HG02571 (cell line): ENCODE data around the gene ATP9B.
"Not testable (repeated sequence)": the region's sequence is repeated elsewhere in the genome, so short reads cannot be mapped to it uniquely, and the experiment has no call there.

ENCODE experiments used
- ATAC-seq: cut with Tn5 transposase; IDR thresholded peaks from one replicate; pipeline ENCODE4 v1.9.1; 2021; ENCODE audit warnings: mild to moderate bottlenecking, moderate library complexity; ENCODE audit not compliant: unreplicated experiment

ATP9B gene

DNA sequence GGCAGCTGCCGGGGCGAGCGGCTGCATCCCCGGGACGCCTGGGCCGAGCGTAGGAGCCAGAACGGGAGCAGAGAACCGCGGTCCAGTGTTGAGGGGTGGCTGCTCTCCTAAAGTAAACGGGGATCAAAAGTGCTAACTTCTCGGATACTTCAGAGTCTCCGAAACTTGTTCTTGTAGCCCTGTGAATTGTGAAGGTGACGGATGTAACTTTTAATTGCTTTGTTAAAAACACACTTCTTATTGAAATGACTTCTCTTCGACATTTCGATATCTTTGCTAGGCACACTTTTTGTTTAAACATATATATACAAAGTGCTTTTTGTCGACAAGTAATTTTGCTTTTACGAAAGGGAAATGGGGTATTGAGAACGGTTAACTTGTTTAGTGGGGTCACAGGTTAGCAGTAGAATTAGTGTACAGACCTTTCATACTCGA is 540 bp downstream of the ATP9B start:
- no peak for ATAC-seq

DNA sequence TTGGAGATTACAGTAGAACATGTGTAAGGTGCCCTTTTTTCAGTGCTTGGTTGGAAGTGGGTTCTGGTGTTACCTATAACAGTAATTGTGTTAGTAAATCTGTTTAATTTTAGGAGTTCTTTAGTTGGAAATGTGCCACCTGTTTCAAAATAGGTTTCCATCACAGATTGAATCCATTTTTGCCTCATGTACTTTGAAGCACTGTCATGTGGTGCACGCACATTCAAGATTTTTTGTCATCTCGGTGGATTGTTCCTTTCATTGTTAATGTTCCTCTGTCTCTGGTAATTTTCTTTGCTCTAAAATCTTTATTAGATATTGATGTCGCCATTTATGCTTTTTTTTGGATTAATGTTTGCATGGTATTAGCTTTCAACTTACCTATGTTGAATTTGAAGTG is 1.3 kb downstream of the ATP9B start:
- ATAC-seq = no peak

DNA sequence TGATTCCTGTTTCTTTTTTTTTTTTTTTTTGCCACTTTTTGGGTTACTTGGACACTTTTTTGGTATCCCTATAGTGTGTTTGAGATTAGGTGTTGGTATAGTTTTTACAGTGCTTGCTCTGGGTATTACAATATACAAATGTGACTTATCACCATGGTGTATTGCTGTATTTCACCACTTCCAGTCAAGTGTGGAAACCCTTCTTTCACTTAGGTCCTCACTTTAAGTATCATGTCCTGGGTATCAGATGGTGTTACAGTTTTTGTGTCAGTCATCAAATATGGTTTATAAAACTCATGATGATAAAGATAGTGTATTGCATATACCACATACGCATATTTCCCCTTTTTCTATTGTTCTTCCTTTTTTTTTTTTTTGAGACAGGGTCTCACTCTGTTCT is 1.8 kb downstream of the ATP9B start:
- no peak for ATAC-seq

DNA sequence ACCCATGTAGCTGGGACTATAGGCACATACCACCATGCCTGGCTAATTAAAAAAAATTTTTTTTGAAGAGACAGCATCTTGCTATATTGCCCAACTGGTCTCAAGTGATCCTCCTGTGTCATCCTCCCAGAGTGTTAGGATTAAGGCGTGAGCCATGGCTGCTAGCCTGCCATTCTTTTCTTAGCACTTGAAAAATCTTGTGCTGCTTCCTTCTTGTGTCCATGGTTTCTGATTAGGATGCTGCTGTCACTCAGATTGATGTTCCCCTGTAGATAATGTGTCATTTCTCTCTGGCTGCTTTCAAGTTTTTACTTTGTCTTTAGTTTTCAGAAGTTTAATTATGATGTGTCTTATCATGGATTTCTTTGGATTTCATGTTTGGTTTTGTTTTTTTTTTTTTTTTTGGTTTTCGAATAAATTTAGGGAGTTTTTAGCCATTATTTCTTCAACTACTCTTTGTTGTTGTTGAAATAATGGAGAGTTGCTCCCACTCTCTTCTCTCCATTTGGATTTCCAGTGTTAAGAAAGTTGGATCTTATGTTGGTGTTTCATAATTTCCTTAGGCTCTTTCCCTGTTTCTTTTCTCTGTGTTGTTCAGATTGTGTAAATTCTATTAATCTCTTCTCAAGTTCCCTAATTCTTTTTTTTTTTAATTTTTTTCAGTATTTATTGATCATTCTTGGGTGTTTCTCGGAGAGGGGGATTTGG is 2.5 kb downstream of the ATP9B start:
- ATAC-seq = no peak

DNA sequence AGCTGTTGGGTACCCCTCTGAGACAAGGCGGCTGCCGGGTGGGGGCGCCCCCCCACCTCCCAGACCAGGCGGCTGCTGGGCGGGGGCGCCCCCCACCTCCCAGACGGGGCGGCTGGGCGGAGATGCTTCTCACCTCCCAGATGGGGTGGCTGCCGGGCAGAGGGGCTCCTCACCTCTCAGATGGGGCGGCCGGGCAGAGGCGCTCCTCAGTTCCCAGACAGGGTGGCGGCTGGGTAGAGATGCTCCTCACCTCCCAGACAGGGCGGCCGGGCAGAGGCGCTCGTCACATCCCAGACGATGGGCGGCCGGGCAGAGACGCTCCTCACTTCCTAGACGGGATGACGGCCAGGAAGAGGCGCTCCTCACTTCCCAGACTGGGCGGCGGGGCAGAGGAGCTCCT is 3.5 kb downstream of the ATP9B start:
- not testable (repeated sequence) for ATAC-seq

DNA sequence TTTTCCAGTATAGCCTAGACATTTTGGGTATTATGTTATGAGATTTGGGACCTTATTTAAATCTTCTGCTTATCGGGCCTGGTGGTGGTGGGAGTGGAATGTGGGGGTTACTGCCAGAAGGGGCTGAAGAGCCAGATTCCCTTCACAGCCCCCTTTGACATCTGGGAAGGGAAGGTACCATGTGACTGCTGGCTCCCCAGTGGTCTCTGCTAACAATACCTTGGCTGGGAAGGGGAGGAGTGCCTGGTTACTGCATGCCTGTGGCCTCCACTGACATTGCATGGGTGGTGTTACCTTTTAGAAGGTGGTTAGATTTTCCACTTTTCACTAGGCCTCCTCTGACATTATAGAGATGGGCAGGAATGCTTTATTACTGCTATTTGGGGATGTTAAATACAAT is 8.0 kb downstream of the ATP9B start:
- no peak for ATAC-seq

DNA sequence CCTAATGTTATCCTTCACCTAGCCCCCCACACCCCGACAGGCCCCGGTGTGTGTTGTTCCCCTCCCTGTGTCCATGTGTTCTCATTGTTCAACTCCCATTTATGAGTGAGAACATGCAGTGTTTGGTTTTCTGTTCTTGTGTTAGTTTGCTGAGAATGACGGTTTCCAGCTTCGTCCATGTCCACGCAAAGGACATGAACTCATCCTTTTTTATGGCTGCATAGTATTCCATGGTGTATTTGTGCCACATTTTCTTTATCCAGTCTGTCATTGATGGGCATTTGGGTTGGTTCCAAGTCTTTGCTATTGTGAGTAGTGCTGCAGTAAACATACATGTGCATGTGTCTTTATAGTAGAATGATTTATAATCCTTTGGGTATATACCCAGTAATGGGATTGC is 9.6 kb downstream of the ATP9B start:
- not testable (repeated sequence) for ATAC-seq

DNA sequence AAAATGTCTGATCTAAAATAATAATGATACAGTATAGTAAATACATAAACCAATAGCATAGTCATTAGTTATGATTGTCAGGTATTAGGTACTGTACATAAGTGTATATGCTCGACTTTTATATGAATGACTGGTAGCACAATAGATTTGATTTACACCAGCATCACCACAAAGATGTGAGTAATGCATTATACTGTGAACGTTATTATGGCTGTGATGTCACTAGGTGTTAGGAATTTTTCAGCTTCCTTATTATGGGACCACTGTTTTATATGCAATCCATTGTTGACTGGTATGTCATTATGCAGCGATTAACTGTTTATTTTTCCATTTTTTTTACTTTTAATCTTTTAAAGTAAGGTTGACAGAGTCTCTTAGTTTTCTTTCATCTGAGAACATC is 23.7 kb downstream of the ATP9B start:
- no peak for ATAC-seq

DNA sequence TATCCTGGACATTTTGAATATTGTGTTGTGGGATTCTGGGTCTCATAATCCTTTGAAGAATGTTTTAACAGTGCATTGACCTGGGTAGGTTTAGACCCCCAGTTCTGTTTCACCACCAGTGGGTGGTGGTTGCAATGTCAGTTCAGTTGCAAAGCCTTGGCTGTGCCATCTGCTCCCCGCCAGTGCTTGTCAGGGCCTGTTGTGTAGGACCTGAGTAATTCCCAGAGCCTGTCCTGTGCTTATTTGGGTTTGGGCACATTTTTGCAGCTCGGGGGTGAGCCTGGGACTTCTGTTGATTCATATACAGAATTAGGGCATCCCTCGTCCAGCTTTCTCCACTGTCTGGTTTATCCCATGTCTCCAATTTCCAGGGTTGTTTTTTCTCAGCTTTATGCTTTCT is 24.8 kb downstream of the ATP9B start:
- ATAC-seq = no peak

DNA sequence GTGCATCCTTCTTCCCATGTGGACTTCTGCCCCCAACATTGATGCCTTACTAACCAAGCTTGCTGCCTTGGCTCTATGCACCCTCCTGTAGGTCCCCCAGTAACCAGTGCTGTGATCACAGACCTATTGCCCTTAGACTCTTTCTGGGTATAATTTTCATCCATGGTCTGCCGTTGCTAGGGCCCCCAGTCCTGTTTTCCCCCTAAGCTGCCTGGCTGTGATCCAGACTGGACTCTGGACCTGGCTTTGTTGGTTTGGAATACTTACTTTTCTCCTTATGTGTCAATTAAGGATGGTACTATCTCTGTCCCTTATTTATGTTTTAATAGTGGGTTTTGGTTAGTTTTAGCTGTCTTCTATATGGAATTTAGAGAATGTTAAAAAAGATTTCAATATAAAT is 26.0 kb downstream of the ATP9B start:
- ATAC-seq = no peak

DNA sequence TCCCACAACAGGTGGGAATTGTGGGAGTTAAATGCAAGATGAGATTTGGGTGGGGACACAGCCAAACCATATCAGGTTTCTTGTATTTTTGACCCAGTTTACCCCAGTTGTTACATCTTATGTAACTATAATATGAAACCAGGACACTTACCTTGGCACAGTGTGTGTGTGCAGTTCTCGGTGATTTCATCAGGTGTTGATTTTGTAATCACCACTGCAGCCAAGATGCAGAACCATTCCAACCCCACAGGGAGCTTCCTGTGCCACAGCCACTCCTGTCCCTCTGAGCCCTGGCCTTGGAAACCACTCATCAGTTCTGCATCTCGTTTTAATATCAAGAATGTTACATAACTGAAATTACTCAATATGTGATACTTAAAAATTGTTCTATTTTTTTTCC is 31.8 kb downstream of the ATP9B start:
- ATAC-seq = no peak

DNA sequence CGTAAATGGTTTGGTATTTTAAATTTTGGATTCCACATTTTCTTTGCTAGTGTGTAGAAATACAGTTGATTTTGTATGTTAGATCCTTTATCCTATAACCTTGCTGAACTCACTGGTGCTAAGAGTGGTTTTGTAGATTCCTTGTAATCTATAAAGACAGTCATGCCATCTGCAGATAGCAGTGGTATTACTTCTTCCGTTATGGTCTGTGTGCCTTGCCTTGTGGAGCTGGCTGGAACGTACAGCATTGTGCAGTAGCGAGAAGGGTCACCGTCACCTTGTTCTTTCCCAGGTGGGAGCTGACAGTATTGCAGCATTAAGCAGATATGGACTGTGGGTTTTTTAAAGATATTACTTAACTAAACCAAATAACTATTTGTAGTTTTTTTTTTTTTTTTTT is 33.7 kb downstream of the ATP9B start:
- ATAC-seq = no peak

DNA sequence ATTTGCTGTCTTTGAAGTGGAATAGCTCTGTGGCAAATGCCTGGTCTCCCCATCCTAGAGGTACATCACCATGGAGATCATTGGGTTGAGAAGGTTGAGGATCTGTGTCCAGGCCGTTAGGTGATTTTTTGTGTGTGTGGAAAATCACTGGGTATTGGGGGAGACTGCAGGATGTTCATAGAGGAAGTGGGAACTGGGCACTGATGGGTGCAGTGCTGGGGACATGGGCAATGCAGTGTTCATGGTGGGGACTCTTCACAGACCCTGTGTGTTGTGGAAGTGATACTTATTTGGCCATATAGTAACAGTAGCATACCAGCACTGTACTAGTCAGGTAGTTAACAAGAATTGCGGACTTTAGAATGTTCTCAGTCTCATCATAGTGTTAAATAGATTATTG is 34.9 kb downstream of the ATP9B start:
- no peak for ATAC-seq

DNA sequence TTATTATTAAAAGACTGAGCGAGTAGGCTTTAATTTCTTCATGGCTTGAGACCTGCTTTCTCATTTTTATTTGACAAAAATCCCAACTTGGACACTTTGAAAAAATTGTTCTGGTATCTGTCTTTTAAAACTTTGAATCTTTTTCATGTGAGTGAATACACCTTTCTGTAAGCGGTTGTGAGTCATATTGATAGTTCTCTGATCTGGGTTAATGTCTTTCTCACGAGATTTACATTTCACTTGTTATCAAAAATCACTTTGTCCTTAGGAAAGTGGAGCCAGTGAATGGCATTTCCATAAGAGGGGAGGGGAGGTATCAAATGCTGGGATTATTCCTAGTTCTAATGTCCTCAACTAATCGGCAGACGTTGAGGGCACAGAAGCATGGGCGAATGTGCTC is 36.3 kb downstream of the ATP9B start:
- no peak for ATAC-seq

DNA sequence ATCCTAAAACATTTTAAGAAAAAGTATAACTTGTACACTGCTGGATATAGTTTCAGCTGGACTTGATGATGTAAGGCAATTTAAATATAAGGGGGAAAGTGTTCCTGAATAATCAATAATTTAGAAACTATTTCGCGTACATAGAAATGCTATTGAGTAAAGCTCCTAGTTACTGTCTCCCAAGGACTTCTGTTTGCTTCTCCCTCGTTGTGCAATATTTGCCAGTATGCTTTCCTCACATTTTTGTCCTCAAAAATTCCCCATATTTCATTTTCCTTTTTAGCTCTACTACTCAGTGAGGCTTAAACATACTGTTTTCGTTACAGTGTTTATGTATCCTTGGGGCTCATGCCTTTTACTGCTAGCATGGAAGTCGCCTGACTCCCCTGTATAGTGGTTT is 36.9 kb downstream of the ATP9B start:
- no peak for ATAC-seq

DNA sequence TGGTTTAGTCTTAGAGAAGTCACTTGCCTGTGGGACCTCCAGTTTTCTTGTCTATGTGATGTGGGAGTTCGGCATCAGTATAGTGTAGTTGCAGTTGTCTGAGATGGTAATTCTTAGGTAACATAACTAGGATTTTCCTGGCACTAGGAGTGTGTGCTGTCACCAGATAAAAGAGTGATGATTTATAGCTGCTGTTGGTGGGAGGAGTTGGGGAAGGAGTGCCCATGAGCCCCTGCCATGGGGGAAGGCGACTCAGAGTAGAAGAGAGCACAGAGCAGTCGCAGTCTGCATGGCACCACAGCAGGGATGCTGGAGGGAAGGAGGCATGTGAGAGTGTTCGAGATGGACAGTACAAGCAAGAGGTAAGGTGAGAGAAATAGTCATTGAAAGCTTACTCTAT is 38.7 kb downstream of the ATP9B start:
- ATAC-seq = no peak

DNA sequence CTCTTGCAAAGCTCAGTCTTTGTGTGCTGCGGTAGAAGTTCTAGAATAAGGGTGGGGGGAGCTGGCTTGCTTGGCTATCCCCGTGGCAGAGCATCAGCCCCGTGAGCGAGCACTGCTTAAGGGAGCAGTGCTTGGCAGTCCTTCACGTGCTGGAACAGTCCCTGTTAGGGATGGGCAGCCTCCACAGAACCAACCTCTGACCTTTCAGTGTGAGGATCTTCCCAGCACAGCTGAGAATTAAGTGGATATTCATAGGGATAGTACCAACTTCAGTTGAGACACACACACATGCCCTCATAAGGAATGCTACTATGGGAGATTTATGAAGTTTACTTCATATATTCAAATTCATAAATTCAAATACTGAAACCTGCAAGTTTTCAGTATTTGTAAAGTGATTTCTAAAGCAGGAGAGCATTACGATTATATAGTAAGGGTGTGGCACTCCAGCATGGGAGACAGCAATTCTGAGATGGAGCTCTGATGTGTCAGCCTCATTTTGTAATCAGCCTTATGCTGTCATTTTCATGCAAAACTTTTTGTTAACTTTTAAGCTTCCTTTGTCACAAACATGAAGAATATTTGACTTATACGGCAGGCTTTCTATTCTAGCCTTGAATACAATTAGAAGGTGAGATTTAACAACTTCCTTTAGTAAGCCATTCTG is 39.5 kb downstream of the ATP9B start:
- no peak for ATAC-seq

DNA sequence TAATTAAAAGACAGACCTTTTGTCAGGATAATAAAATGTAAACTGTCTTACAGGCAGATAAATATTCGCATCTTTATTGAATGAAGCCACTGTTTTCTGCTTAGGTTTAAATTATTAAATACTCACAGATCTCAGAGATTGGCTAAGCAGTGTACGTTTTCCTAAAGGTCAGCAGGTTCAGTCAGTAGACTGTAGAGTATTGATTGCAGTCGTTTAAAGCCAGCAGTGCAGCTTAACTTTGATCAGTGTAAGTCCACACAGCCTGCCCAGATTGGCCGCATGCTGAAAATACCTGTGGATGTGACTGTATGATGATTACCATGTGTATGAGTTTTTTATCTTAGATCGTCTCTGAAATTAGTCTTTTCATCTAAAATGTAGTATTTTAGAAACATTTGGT is 42.3 kb downstream of the ATP9B start:
- no peak for ATAC-seq

DNA sequence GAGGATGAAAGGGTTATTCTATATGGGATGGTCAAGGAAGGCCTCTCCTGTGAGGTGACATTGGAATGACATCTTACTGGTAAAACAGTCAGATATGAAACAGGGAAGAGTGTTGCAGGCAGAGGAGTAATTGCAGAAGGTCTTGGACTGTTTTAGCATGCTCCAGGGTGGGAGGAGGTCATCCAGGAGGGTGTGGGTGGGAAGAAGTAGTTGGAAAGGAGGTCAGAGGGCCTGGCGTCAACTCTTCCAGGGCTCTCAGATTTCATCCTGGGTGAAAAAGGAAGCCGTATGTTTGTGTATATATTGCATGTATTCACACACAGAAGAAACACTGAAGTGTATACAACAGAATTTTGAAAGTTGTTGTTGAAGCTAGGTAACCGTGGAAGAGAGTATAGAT is 48.2 kb downstream of the ATP9B start:
- no peak for ATAC-seq

DNA sequence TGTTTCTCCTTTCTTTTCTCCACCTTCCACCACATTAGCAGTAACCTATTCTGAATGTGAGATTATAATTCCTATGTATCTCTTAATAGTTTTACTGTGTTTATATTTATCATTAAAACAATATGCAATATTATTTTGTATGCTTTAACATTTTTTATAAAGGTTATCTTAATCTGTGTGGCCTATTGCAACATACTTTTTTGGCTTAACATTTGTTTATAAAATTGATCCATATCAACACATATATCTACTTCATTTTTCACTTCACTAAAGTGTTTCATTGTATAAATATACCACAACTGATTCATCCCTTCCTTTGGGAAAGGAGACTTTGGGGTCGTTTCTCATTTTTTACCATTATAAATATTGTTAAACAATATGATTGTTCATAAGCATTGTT is 48.6 kb downstream of the ATP9B start:
- no peak for ATAC-seq

DNA sequence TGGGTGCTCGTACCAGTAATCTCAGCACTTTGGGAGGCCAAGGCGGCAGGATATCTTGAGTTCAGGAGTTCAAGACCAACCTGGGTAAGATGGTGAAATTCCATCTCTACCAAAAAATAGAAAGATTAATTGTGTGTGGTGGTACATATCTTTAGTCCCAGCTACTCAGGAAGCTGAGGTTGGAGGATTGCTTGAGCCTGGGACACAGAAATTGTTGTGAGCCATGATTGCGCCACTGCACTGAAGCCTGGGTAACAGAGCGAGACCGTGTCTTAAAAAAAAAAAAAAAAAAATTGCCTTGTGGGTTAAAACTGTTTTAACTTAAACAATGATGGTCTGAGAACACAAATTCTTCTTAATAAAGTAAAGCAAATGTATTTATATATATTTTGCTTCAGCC is 49.6 kb downstream of the ATP9B start:
- ATAC-seq = no peak

DNA sequence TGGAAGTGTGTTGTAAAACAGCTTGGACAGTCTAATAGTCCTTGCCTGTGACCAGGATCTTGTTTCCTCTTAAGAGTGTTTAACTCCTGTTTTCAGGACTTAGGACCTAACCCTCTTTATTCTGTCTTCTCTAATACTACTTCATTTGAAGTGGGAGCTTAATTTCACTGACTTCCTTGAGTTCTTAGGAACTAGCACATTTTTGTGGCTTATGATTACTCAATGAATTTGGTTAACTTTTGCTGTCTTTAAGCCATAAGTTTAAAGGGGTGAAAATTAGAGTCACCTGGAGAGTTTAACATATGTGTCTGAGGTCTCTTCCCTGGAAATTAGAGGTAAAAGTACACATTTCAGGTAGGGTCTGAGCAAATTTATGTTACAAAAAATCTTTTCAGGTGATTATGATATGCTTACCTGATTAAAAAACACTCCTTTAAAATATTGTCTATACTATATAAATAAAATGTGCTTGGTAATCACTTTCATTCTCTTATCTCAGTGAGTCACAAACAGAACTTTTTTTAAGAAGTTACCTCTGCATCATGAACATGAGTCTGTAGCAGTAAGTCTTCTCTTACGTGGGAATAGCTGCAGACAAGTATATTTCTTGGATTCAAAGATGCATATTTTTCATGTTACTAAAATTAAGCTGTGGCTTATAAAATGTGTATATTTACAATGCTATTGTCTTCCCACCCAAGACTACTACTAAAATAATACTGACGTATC is 52.7 kb downstream of the ATP9B start:
- no peak for ATAC-seq
